GM20000 (cell line): ENCODE measurements around the gene MARCOL.

Source experiments
- DNase-seq: peaks from one replicate; pipeline ENCODE4 v3.0.0; 2012; ENCODE audit warnings: low spot score
- CTCF ChIP-seq: IDR thresholded peaks from 2 replicates; pipeline ENCODE4 v1.5.1; 2012; ENCODE audit warnings: mild to moderate bottlenecking, control low read depth; ENCODE audit errors: extremely low read depth, missing control alignments

Gene MARCOL

GRCh38 chr5:148229840-148230239, 8.5 kb upstream of the MARCOL start:
- TF ChIP-seq CTCF = no peak
- no peak for DNase-seq

DNA sequence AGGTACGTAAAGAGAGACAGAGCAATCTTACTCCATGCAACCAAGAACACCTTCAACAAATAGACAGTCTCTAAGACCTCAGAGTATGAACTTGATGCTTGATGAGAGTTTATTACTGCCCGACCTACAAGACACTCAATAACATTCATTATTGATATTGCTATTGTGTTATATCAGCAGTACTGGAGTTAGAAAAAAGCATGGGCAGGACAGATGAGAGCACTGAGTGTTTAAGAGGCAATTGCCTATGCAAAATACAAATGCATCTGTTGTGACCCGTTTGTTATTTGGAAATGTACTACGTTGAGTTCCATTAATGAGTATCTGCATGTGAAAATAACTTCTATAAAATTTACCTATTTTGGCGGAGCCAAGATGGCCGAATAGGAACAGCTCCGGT, 8.1 kb upstream of the MARCOL start:
- DNase-seq = no peak
- TF ChIP-seq CTCF = no peak

DNA sequence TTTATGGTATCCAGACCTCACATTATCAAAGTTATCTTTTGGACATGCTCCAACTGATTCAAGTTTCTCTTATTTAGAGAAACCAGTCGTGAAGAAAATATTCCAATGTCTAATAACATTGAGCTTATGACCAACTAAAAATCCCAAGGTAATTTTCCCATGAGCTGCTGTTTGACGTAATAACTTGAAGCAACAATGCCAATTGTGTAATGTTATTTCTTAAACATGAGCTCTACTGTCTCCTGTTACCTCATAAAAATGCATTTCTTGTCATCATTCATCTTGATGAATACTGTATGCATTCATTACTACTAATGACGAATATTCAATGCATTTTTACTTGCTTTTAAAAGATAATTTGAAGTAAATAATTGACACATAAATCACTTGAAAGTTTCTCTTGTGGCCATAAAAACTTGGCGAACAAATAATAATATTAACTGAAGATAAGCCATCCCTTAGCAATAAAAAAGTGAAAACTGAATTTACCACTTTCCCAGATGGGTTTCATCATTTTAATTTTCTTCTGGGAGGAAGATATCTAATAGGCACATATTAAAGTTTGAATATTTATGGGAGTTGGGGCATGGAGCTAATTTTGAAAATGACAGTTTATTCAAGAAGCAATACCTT, 424 bp upstream of the MARCOL start:
- TF ChIP-seq CTCF = no peak
- DNase-seq = no peak

- no peak for DNase-seq
- TF ChIP-seq CTCF = no peak
These were observed 10.6 kb downstream of the MARCOL start for GRCh38 chr5:148248894-148249293.

DNA sequence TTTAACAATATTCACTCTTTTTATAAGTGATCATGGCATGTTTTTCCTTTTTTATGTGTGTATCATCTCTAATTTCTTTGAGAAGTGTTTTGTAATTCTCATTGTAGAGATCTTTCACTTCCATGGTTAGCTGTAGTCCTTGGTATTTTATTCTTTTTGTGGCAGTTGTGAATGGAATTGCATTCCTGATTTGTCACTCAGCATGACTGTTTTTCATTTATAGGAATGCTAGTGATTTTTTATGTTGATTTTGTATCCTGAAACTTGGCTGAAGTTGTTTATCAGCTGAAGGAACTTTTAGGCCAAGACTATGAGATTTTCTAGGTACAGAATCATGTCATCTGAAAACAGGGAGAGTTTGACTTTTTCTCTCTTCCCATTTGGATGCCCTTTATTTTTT, 17.1 kb downstream of the MARCOL start:
- no peak for DNase-seq

DNA sequence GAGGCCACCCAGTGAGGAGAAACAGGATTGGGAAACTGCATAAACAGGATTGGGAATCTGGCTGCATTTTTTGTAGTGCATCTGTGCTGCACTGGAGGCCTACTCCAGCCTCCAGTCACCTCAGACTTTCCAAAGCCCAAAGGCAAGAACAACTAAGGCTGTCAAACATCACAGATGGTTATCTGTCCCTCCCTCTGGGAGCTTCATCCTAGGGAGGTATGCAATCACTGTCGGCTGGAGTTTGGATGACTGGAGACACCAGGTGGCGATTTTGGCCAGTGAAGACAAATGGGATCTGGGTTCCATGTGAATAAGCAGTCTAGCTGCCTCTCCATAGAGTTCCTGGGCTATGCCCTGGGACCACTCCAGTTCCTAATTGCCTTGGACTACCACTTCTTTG, 21.0 kb downstream of the MARCOL start:
- TF ChIP-seq CTCF = no peak

More for the DNA sequence above, 17.1 kb downstream of the MARCOL start:
- TF ChIP-seq CTCF = no peak

DNA sequence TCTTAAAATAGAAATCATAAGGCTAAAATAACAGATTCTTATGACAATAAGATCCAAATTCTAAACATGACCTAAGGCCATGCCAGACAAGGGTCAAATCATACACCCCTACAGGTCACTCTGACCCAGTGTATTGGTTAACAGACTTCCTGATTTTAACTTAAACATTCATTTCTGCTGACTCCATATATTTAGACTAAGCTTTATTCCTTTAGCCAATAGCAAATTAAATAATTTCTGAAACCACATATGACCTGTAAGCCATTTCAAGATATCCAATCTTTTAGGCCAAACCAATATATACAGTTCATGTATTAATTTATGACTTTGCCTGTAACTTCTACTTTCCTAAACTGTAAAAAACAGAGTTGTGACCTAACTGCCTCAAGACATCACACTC, 22.9 kb downstream of the MARCOL start:
- no peak for TF ChIP-seq CTCF
- no peak for DNase-seq

More for the DNA sequence above, 21.0 kb downstream of the MARCOL start:
- no peak for DNase-seq
